Activated CD4-positive, alpha-beta T cell treated with anti-CD3 and anti-CD28 coated beads, Interleukin-2, amount 50 U/mL, for 48 hours (primary cell): ENCODE results near the gene SNN.
A peak's percentile ranks its signal among the peaks of the same experiment; 100 is the strongest.

Source experiments
- DNase-seq, 2 experiments: peaks; one replicate each; pipeline ENCODE4 v3.0.0-alpha.2; 2020

SNN gene

DNA sequence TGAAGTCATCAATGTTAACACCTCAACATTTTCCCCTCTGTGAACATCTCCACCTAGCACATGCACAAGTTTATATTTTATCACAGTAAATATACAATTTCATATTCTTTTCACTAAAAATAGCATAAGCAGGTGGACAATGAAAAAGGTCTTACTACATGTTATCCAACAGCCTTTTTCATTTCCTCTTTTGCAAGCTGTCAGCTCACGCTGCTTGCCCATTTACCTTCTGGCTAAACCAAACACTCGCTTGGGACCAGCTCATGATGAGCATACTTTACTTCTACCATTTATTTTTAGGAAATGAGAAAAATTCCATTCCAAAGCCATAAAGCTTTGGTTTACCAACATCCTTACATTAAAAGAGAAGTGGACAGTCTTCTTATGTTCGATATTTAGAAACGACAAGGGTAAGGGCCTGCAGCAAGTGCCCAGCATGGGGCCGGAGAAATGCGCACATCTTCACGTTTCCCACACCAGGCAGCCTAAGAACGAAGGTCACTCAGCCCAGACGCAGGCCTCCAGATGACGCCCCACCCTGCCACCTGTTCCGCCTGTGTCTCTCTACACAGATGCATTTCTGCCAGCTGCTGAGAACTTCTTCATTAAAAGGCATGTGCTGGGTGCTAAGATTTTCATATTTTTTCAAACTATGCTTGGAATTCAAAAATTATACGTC, 13.9 kb downstream of the SNN start:
- DNase-seq = no peak

DNA sequence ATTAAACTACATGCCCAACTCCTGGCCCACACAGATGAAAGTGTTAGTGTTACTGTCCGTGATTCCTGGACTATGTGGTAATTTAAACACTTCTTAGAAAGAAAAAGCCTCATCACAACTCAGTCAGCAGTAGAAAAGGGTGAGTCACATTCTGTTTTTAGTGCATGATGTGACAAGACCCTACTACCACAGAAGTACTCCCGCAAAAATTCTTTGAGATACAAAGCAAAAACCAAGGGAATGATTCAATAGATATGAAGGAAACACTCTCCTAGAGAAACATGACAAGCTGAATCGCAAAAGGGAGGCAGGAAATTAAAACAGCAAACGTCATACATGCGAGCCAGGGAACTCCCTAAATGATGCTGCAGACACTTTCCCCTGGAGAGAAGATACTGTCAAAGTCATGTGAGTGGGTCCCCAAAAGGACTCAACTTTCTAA, 14.4 kb downstream of the SNN start:
- no peak for DNase-seq

DNA sequence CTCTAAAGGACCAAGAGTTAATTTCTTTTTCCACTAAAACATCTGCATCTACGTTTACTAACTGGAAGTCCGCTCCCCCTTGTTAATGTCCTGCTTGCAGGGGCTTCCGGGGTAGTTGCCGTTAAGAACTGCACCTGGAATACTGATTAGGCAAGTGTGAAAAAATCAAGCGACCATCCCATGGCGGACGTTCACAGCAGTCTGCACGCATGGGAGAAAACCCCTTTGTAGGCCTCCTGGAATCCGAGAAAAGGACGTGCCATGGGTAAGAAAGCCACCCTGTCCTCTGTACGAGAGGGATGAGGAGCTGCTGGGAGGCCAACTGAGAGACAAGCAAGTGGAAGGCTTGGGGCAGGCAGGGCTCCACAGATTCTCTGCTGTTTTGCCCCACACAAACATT, 14.9 kb downstream of the SNN start:
- no peak for DNase-seq

DNA sequence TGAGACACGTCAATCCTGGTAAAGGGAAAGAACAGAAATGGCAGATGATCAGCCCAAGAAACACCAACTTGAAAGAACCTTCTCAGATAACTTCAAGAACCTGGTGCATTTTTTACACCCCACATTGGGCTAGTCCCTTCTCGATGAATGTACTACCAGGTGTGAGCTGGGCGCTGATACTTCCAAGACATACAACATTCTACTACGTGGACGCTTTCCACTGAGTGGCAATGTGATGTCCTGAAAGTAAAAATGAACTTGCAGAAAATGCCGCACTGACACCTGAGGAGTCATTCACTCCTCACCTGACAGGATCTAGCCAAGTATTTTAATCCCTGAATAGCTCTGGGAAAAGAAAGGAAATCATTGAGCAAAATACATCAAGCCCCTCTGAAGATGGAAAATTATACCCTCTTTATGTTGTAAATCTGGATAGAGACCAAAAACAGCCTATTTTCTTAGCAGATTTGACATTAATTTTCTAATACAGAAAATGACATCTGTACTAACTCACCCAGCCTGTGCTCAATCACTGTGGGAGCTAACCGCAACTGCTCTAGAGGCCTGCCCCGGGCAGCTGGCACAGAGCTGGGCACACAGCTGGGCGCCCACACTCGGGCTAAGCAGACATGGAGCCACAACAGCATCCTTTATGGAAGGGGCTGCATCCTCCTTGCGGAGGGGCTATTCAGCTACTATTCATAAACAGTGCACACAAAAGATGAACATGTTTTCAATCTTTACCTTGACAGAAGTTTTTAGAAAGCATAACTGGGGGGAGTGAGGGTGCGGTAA, 16.2 kb downstream of the SNN start:
- no peak for DNase-seq

DNA sequence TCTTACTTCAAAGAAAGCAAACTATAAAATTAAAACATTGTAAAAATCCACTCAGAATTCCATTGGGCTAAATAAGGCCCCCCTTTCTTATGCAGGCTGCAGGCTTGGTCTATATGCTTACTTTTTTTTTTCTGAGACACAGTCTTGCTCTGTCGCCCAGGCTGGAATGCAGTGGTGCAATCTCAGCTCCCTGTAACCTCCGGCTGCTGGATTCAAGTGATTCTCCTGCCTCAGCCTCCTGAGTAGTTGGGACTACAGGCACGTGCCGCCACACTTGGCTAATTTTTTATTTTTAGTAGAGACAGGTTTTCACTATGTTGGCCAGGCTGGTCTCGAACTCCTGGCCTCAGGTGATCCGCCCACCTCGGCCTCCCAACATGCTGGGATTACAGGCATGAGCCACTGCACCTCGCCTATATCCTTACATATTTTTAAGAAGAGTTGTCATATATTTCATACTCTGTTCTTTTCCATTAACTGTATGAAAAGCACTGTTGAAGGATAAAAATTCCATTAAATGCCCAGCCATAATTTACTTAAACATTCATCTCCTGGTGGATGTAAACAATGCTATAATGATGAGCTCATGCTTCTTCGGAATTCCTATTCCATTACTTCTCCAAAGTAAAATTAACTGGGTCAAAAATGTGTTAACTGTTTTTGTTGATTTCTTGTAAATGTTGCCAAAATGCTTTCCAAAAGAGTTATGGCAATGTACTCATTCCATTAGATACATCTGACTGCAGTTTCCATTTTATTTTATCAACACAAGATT, 17.8 kb downstream of the SNN start:
- no peak for DNase-seq

DNA sequence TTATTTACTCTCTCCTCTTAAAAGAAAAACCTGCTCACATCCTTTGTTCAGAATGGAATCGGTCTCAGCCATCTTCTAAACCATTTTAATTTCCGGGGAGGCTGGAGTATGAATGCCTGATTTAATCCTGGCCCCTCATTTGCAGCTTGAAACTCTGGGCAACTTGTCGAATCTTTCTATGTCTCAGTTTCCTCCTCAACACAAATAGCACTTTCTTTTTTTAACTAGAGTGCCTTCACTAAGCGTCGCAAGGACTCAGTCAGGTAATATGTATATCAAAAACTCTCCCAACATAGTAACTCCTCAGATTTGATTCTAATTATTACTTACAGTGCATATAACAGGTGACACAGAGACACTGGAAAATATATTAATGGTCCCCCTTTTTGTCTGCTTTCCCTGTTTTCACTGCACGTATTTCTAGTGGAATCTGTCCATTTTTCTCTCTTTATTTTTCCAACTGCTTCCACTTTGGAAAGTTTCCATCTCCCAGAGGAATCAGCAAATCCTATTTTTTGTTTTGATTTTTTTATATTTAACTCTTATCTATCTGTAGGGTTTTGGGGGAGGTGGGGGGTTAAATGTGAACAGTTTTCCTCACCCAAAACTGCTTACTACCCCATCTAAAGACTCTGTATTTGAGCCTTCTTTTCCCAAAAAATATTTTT, 18.6 kb downstream of the SNN start:
- DNase-seq = no peak

DNA sequence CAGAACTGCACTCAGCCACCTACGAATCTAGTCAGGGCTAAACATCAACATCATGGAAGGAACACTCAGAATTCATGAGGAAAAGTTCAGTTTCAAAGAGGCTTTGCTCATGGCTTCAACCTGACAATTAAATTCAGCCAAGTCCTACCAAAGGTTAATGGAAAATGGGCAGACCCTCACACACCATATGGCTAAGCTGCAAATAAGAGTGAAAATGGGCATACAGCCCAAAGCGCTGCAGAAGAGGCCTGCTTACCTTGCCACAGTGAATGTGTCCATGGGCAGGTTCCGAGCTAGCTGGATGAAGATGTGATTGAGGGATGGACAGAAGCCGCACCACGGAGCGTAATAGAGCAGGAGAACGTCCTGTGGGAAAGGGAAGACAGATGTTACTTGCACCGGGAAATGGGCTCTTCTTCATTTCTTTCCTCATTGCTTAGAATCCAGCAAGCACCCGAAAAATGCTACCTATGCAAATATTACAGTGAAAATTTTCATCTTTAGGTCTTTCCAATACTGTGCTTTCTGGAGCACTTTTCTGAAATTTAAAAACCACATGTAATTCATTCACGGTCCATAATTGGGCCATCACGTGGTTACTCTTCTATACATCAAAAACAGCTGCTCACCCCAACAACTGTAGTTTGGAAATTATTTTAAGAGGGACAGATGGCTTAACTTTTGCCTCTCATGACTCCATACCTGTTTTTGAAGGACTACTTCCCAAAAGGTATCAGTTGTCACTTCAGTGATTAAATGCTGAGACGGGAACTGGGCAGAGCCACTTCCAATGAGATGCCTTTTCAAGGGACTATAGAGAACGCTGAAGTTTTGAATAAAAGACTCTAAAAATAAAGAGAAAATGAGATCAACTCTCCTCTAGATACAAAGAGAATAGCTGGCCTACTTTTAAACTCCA, 19.6 kb downstream of the SNN start:
- no peak for DNase-seq

DNA sequence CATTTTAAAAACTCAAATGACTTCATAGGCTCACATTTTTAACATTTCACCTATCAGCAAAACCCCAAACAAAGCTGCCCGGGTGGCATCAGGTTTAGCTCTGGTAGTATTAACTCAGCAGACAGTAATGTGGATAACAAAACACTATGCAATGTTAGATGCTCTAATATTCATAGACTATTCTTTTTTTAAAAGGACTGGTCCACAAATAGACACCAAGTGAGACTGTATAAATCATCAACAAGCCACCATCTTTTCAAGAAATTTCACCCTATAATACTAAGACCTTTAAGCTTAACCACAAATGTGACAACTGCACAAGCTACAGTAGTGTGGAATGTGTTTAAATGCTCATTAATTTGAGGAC, 20.2 kb downstream of the SNN start:
- DNase-seq = no peak

DNA sequence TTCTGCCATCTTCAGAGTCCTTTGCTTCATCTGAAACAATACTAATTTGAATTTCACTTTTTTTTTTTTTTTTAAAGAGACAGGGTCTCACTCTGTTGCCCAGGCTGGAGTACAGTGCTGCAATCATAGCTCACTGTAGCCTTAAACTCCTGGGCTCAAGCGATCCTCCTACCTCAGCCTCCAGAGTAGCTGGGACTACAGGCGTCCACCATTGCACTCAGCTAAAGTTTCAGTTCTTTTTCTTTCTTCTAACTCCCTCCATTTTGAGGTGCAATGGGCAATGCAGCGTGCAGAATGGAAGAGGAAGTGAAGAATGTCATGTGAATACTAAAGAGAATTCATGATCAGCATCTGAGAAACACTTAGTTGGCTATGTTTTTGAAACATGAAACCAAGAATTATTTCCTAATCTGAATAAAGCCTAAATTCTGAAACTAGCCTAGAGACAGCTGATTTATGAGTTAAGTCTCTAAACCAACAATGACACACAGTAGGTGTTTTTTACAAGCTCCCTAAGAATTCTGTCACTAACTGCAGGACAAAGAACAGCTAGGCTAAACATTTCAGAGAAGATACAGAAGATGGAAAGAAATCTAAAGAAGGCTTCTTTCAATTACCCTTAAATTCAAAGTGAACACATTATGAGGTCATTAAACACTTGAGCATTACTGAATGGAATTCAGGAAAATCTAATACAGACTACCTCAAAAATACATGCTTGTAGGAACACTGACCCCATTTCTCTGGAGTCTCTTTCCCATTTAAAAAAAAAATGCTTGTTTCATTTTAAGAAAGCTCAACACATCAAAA, 21.0 kb downstream of the SNN start:
- DNase-seq = no peak

DNA sequence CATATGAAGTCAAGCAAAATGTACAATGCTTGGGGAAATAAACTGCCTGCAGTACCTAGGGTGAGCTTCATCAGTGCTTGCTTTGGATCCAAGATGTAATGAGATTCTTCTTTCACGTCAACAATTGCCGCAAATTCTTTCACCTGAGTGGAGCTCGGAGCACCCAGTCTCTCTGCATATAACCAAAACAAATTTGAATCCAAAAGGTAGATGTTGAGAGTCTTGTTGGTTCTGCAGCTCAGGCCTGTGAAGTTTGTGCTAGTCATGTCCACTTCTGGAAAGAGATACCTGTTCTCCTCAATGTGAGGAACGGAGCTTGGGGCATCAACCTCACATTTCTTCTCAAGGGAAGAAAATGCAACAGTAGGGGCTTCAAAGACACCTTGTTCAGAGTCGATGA, 23.0 kb downstream of the SNN start:
- DNase-seq = no peak

DNA sequence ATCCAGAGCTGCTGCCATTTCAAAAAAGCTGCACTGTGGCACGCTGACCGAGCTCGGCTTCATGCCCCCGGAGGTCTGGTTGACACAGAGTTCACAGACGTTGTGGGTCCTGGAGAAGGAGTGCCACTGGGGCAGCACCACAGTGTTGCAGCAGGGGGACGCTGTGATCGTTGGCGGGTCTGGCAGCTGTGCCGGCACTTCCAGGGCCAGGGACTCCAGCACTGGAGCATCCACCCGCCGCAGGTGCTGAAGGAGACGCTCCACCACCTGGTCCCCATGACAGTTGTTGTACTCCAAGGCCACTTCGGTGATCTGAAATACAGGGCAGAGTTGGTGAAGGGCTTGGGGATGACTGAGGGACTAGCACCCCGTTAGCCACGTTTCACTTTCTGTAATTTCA, 23.5 kb downstream of the SNN start:
- DNase-seq = no peak

DNA sequence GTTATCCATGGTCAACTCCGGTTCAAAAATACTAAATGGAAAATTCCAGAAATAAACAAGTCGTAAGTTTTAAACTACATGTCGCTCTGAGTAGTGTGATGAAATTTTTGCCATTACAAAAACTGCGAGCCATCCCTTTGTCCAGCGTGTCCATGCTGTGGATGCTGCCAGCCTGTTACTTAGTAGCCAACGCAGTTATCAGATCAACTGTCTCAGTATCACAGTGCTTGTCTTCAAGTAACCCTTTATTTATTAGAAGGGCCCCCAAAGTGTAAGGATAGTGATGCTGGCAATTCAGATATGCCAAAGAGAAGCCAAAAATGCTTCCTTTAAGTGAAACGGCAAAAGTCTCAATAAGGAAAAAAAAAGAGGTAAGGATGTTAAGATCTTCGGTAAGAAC, 23.9 kb downstream of the SNN start:
- DNase-seq = no peak

DNA sequence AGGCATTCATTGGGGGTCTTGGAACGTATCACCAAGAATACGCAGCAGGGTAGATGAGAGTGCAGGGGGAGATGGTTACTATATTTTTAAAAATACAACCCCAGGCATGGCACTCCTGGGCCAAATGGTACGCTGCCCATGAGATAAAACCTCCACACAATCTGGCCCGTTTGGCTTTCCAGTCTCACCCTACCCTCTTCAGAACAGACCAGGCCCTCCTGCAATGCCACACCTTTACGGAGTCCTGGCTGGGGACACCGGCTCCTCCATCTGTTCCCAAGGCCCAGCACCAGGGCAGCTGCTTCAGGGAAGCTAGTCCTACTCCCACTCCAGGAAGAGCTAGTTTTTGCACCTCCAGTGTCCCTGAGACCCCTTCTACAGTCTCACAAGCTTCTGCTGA, 24.4 kb downstream of the SNN start:
- DNase-seq = no peak

DNA sequence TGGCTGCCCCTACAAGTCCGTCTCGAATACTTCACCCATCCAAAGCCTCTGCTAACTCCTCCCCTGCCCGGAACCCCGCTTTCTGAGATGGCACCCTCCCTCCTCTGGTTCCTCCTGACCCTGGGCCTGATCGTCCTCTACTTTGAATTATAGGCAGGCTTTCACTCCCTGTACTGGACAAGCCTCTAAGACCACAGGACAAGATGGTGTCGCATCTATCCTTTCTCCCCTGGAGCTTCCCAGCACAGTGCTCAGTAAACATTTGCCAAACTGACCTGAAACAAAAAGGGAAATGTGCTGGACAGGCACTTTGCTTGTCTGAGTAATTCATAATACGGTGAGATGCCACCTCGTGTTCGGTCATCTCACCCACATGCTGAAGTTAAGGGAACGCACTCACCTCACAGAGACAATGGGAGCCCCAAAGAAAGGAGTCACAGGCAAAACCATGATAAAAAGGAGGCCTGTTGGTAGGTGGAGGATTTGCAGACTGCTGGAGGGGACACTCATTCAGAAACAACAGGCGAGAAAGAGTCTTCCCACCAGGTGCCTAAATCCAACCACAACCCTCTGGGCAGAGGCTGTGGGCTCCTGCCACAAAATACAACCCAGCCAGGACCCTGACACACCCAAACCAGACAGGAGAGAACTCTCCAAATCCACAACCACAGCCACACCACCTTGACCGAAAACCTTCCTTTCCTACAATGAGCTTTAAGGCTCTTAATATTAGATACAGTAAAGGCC, 28.2 kb downstream of the SNN start:
- no peak for DNase-seq

DNA sequence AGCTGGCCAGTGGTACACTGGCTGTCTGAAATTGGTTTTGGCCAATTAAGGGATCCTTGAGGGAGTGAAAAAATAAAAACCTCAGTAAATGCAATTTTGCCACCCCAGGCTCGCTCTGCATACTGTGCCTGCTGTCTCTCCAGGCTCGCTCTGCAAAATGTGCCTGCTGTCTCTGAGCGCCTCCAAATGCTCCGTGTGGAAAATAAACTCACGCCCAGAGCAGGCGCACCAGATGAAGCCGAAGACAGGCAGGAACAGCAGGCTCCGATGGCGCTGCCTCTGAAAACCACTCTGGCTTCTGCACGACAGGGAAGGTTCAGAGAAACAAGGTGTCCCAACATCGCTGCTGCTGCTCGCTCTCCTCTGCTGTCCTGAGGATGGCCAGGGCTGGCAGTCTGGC, 29.1 kb downstream of the SNN start:
- DNase-seq = no peak

DNA sequence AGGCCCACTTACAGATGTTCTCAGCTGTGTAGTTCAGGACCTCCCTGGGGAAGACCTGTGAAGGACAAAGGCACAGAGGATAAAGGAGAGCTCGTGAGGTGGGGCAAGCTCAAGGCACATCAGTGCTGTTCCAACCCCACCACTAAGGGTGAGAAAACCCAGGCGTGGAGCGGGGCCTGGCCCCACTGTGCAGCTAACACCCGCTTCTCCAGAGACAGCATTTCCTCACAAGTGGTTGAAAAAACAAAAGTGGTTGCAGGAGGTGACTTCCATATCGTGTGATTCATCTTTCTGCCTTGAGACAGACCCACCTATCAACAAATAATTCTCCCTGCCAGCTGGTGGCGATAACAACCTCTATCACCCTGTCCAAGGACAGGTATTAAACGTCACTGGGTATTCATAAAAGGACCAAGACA, 30.0 kb downstream of the SNN start:
- peak; percentile 17 to 31 for DNase-seq

DNA sequence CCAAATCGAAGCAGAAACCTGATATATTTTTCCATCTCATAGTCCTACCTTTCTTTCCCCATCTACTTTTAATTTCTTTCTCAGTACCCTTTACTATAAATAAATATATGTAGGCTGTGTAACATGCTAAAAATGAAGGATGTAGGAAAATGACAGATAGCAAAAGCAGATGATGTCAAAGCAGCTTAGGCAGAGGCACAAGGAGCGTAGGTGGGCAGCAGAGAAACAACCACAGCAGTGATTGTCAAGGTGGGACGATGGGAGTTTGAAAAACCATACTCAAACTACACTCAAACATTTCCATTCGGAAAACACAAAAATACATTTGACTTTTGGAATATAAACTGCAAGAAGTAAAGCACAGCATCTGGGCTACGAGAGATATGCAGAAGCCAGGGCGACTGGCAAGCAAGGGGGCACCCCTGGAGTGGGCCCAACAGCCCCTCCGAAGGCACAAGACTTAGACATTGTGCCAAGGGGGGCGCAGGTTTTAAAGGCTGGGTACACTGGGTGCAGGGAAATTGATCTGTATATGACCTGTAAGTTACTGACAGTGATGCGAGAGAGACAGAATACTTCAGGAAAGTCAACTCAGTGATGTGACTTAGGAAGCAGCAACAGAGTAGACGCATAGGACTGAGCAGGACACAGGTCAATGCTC, 31.1 kb downstream of the SNN start:
- DNase-seq = no peak

DNA sequence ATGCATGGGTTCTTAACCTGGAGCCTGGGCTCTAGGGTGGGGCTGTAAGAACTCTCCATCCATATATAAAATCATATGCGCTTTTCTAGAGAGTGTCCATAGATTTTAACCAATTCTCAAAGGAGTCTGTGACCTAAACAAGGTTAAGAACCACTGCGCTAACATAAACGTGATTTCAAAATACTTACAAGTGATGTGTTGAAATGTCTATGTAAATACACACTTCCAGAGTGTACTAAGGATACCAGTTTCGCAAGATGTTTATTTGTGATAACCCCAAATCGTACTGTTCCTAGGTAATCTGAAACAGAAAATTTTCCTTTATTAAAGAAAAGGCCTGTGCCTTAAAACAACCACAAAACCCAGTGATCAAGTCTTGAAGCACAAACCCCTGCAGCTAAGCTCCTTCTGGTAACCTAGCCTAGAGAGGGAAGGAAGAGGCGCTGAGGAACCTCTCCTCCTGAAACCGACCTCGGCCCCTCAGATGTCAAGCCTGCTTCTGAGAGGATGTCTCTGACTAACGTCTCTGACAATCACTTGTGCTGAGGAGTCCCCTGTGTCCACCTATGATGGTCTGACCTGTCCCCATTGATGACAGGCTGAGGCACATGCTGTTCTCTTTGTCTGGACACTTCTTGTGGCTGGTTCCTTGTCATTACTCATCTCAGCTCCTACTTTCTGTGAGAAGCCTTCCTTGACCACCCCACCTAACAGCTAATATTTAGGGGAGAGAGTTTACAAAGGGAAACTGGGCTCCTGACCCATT, 32.2 kb downstream of the SNN start:
- no peak for DNase-seq
